Mesendoderm (in vitro differentiated cells): ENCODE measurements around the gene LGALS3BP.
"Not testable (repeated sequence)": the region's sequence is repeated elsewhere in the genome, so short reads cannot be mapped to it uniquely, and the experiment has no call there.

Experiments
- DNase-seq: peaks from one replicate; pipeline ENCODE4 v3.0.0; 2013
- H2AK5ac ChIP-seq: 2 replicates; pipeline ENCODE4 v1.6.1; 2013; ENCODE audit warnings: low read length, inconsistent platforms
- H2BK120ac ChIP-seq: 2 replicates; pipeline ENCODE4 v1.6.1; 2013; ENCODE audit warnings: low read depth, mild to moderate bottlenecking, low read length, moderate library complexity, mixed read lengths
- H2BK15ac ChIP-seq: replicated peaks from 2 replicates; pipeline ENCODE4 v1.6.1; 2013; ENCODE audit warnings: low read depth, mild to moderate bottlenecking, moderate library complexity
- H2BK5ac ChIP-seq: 2 replicates; pipeline ENCODE4 v1.6.1; 2013; ENCODE audit warnings: low read length, inconsistent platforms
- H3K18ac ChIP-seq: 2 replicates; pipeline ENCODE4 v1.6.1; 2013; ENCODE audit warnings: mild to moderate bottlenecking, low read length, mixed read lengths
- H3K23ac ChIP-seq: one replicate; pipeline ENCODE4 v1.6.1; 2013; ENCODE audit warnings: low read length
- H3K27ac ChIP-seq: 2 replicates; pipeline ENCODE4 v1.5.1; 2013; ENCODE audit warnings: low read depth, mild to moderate bottlenecking, inconsistent platforms, low read length, moderate library complexity
- H3K27me3 ChIP-seq: 2 replicates; pipeline ENCODE4 v1.6.1; 2013; ENCODE audit warnings: low read length, control low read depth, mild to moderate bottlenecking, inconsistent platforms; ENCODE audit not compliant: insufficient read depth, poor library complexity
- H3K36me3 ChIP-seq: 2 replicates; pipeline ENCODE4 v1.6.1; 2013; ENCODE audit warnings: low read length, inconsistent platforms; ENCODE audit not compliant: control insufficient read depth, insufficient read depth
- H3K4ac ChIP-seq: one replicate; pipeline ENCODE4 v1.6.1; 2013; ENCODE audit warnings: low read depth, mild to moderate bottlenecking, low read length, moderate library complexity
- H3K4me1 ChIP-seq: 2 replicates; pipeline ENCODE4 v1.6.1; 2013; ENCODE audit warnings: low read depth, low read length, inconsistent platforms; ENCODE audit not compliant: control insufficient read depth
- H3K4me2 ChIP-seq: 2 replicates; pipeline ENCODE4 v1.6.1; 2013; ENCODE audit warnings: low read length
- H3K4me3 ChIP-seq: 2 replicates; pipeline ENCODE4 v1.5.1; 2013; ENCODE audit warnings: mild to moderate bottlenecking, low read length
- H3K56ac ChIP-seq: one replicate; pipeline ENCODE4 v1.6.1; 2013; ENCODE audit warnings: low read length
- H3K79me1 ChIP-seq: 2 replicates; pipeline ENCODE4 v1.6.1; 2013; ENCODE audit warnings: low read length, inconsistent platforms
- H3K79me2 ChIP-seq: 2 replicates; pipeline ENCODE4 v1.6.1; 2013; ENCODE audit warnings: mild to moderate bottlenecking, low read length; ENCODE audit not compliant: control insufficient read depth, insufficient read depth
- H3K9ac ChIP-seq: 2 replicates; pipeline ENCODE4 v1.6.1; 2013; ENCODE audit warnings: low read length, inconsistent platforms
- H4K5ac ChIP-seq: one replicate; pipeline ENCODE4 v1.6.1; 2013; ENCODE audit warnings: low read length
- H4K8ac ChIP-seq: one replicate; pipeline ENCODE4 v1.6.1; 2013; ENCODE audit warnings: low read depth, mild to moderate bottlenecking, control low read depth, low read length, moderate library complexity
- WGBS: extraction: QIAGEN DNeasy Blood & Tissue Kit; methylation state at CpG from one replicate; pipeline ENCODE4 v1.1.7; 2013; ENCODE audit warnings: low lambda C conversion rate, missing lambda C conversion rate; ENCODE audit not compliant: insufficient coverage; ENCODE audit errors: extremely low coverage; 5-methylcytosine and 5-hydroxymethylcytosine counted together

The LGALS3BP gene

GRCh38 chr17:79024901-79025737 is 45.4 kb upstream of the LGALS3BP start:
- Histone ChIP-seq H3K79me2 (no peaks in the 10 kb centered on the region), H3K4me3 (no peak overlapping the region), H4K8ac (no peak overlapping the region), H2BK15ac (no peak overlapping the region), H3K9ac (no peak overlapping the region), H3K4me1 (no peaks in the 10 kb centered on the region), H3K36me3 (no peaks in the 10 kb centered on the region), H3K56ac (no peak overlapping the region), H3K27me3 (peaks cover 8% of the 10 kb centered on the region), H3K4me2 (peak overlapping the region; percentile 83), H3K27ac (no peak overlapping the region), H3K4ac (no peak overlapping the region), H3K79me1 (no peaks in the 10 kb centered on the region), H4K5ac (no peak overlapping the region), H2BK5ac (no peak overlapping the region), H3K23ac (peak overlapping the region; percentile 16), H3K18ac (no peak overlapping the region), H2BK120ac (no peak overlapping the region), H2AK5ac (no peak overlapping the region)
- no CpG with 5 or more reads among the region's 31 CpGs for WGBS
- no peak for DNase-seq

- peak; percentile 61 for DNase-seq
Measured at GRCh38 chr17:79023886-79024771, 44.4 kb upstream of the LGALS3BP start, which contains the start of gene C1QTNF1. Gene C1QTNF1, plus strand, starts transcription at chr17:79024169. Its CDS starts 19,800 bp downstream, at chr17:79043969.

DNA sequence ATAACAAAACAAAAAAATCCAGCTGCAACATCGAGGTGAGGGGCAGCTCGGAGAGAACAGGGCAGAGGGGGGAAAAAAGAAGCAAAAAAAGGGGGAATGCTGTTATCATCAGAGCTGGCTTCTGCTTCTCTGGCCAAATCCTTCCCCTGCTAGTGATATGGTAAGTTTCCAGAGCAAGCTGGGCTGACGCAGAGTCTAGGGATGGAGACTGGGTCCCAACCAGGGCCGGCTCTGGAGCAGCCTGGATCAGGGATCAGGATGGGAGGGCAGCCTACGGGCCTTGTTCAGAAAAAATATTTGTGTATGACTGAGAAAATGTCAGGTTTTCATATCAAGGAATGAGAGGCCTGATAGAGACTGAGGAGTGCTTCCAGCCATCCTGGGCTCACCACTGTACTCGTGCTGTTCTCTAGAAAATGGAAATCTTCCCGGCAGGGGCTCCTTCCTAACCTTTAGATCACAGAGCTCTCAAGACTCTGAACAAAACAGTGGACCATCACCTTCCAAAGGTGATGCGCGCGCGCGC is 43.5 kb upstream of the LGALS3BP start:
- no peak overlapping the region for H2BK15ac ChIP-seq

More at GRCh38 chr17:79023886-79024771, 44.4 kb upstream of the LGALS3BP start, which contains the start of gene C1QTNF1:
- H3K79me1 ChIP-seq, result no peaks in the 10 kb centered on the region
- no peaks in the 10 kb centered on the region for H3K36me3 ChIP-seq
- no peak within 1 kb of the TSS for H4K5ac ChIP-seq
- no peak within 1 kb of the TSS for H3K18ac ChIP-seq
- H2BK15ac ChIP-seq, result no peak within 1 kb of the TSS
- H3K9ac ChIP-seq, result peak within 1 kb of the TSS; percentile 55
- H3K4me1 ChIP-seq, result peaks cover 2% of the 10 kb centered on the region
- H3K27ac ChIP-seq, result no peak within 1 kb of the TSS
- H2BK120ac ChIP-seq, result no peak within 1 kb of the TSS
- no peaks in the 10 kb centered on the region for H3K79me2 ChIP-seq
- H3K23ac ChIP-seq, result peak within 1 kb of the TSS; percentile 34
- H3K27me3 ChIP-seq, result peaks cover 8% of the 10 kb centered on the region
- H2BK5ac ChIP-seq, result no peak within 1 kb of the TSS
- H3K4ac ChIP-seq, result no peak within 1 kb of the TSS
- peak within 1 kb of the TSS; percentile 82 for H3K56ac ChIP-seq
- peak within 1 kb of the TSS; percentile 83 for H3K4me2 ChIP-seq
- no peak within 1 kb of the TSS for H2AK5ac ChIP-seq
- H3K4me3 ChIP-seq, result peak within 1 kb of the TSS; percentile 37
- no CpG with 5 or more reads among the region's 77 CpGs for WGBS
- H4K8ac ChIP-seq, result no peak within 1 kb of the TSS

DNA sequence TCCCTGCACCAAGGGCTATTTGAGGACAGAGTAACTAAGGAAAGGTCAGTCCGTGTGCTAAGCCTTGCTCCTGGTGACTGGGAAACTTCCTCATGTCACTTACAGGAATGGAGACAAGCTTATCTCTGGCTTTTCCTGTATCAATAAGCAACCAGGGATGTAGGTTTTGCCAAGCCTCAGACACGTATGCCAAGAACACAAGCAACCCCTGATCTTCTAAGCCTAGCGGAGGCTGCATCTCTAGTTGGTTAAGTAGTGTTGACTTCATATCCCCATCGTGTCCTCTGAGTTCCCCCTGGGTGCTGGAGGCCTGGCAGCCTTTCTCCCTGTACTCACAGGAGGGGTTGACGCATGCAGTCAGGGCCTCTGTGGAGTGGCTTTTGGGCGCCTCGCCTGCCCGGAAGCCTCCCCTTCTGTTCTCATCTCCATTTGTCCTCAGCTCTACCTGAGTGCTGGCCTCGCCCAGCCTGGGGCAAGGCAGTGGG is 42.8 kb upstream of the LGALS3BP start:
- no CpG with 5 or more reads among the region's 9 CpGs for WGBS
- H2BK15ac ChIP-seq, result no peak overlapping the region
- H3K4me3 ChIP-seq, result no peak overlapping the region
- H2AK5ac ChIP-seq, result no peak overlapping the region
- H3K9ac ChIP-seq, result no peak overlapping the region
- H3K79me1 ChIP-seq, result no peaks in the 10 kb centered on the region
- H3K36me3 ChIP-seq, result no peaks in the 10 kb centered on the region
- H3K27ac ChIP-seq, result no peak overlapping the region
- no peak overlapping the region for H3K4ac ChIP-seq
- no peak overlapping the region for H2BK120ac ChIP-seq
- no peak overlapping the region for H3K4me2 ChIP-seq
- no peak overlapping the region for H3K18ac ChIP-seq
- no peak for DNase-seq
- no peak overlapping the region for H4K8ac ChIP-seq
- H3K79me2 ChIP-seq, result no peaks in the 10 kb centered on the region
- H4K5ac ChIP-seq, result no peak overlapping the region
- no peak overlapping the region for H2BK5ac ChIP-seq
- peaks cover 2% of the 10 kb centered on the region for H3K4me1 ChIP-seq
- H3K27me3 ChIP-seq, result peaks cover 8% of the 10 kb centered on the region
- H3K56ac ChIP-seq, result no peak overlapping the region
- H3K23ac ChIP-seq, result no peak overlapping the region

More for the DNA sequence above, 43.5 kb upstream of the LGALS3BP start:
- Histone ChIP-seq H3K79me1 (no peaks in the 10 kb centered on the region), H3K36me3 (no peaks in the 10 kb centered on the region), H3K4me3 (no peak overlapping the region), H2BK5ac (no peak overlapping the region), H3K79me2 (no peaks in the 10 kb centered on the region), H3K27me3 (peaks cover 8% of the 10 kb centered on the region), H3K27ac (no peak overlapping the region), H3K9ac (no peak overlapping the region), H4K5ac (no peak overlapping the region), H3K4ac (no peak overlapping the region), H2AK5ac (no peak overlapping the region), H3K23ac (no peak overlapping the region), H3K56ac (no peak overlapping the region), H3K18ac (no peak overlapping the region), H4K8ac (no peak overlapping the region), H3K4me2 (no peak overlapping the region), H3K4me1 (peaks cover 2% of the 10 kb centered on the region), H2BK120ac (no peak overlapping the region)
- no peak for DNase-seq
- no CpG with 5 or more reads among the region's 12 CpGs for WGBS

GRCh38 chr17:79021929-79022328 is 42.2 kb upstream of the LGALS3BP start:
- not testable (repeated sequence) for H4K5ac ChIP-seq, H3K18ac ChIP-seq, H3K27ac ChIP-seq, H3K56ac ChIP-seq, H3K79me1 ChIP-seq, H3K4me2 ChIP-seq, H3K4ac ChIP-seq, H3K4me3 ChIP-seq, H4K8ac ChIP-seq, H2BK5ac ChIP-seq, H3K4me1 ChIP-seq, H3K36me3 ChIP-seq, H2BK120ac ChIP-seq, H2BK15ac ChIP-seq, H3K23ac ChIP-seq, H3K79me2 ChIP-seq, H2AK5ac ChIP-seq, H3K9ac ChIP-seq, H3K27me3 ChIP-seq, DNase-seq
- WGBS, result no CpG with 5 or more reads among the region's 2 CpGs
